Body of pancreas (tissue), 4 donors: Measurements from ENCODE around the gene MEAF6. TPM values are rescaled to one million over a fixed set of nuclear protein-coding genes. Genes with fewer than 3 reads are reported as not detected.

Source experiments
- ATAC-seq: fragments of 150-250 bp; one replicate; pipeline ENCODE4 v1.9.1; 2016
- DNase-seq, 4 donors: peaks; one replicate each; pipeline ENCODE4 v3.0.0-alpha.2; 2019
- H3K27ac ChIP-seq, 4 donors: fragments of 200-600 bp; sonication (generic); 1 replicate in 3 of 4; 2 replicates in 1 of 4; pipeline versions ENCODE4 v1.5.1 to v1.6.1; 2016 to 2019; ENCODE audit warnings: mild to moderate bottlenecking in 1 of 4, mixed read lengths in 1 of 4, moderate library complexity in 1 of 4
- H3K27me3 ChIP-seq, 2 donors: fragments of 200-600 bp; sonication (generic); one replicate each; pipeline ENCODE4 v1.6.0; 2016; ENCODE audit warnings: mild to moderate bottlenecking in 1 of 2
- H3K36me3 ChIP-seq, 2 donors: fragments of 200-600 bp; sonication (generic); replicated peaks in 1 of 2; 2 replicates each; pipeline ENCODE4 v1.5.1; 2016; ENCODE audit warnings: low read depth in 2 of 2; ENCODE audit not compliant: insufficient read depth in 1 of 2
- H3K4me1 ChIP-seq: fragments of 200-600 bp; sonication (generic); one replicate; pipeline ENCODE4 v1.6.0; 2016
- H3K4me3 ChIP-seq, 2 donors: fragments of 200-600 bp; sonication (generic); 1 replicate in 1 of 2; 2 replicates in 1 of 2; pipeline ENCODE4 v1.5.1; 2016 to 2019
- H3K9me3 ChIP-seq, 3 donors: fragments of 200-600 bp; sonication (generic); 1 replicate in 2 of 3; 2 replicates in 1 of 3; pipeline ENCODE4 v1.5.1; 2016
- POLR2A ChIP-seq, 3 donors: fragments of 450-650 bp; IDR thresholded peaks; one replicate each; pipeline ENCODE4 v1.6.1; 2016; ENCODE audit warnings: antibody characterized with exemption in 3 of 3, mild to moderate bottlenecking in 2 of 3
- WGBS, 2 donors: methylation state at CpG; one replicate each; pipeline ENCODE4 v1.1.5; 2017; 5-methylcytosine and 5-hydroxymethylcytosine counted together
- intact Hi-C: fragments of 100-400 bp; cut with DNase I; formaldehyde crosslinking; loops from one replicate; pipeline ENCODE4 v1.15.1; 2023
- total RNA-seq, 2 donors: library from RNA; depleted of rRNA; stranded (reverse); fragments of >200 nt; gene quantifications; one replicate each; pipeline ENCODE4 v1.1.0, GENCODE V29; 2016
- TF ChIP-seq, protein P1 (sequence below), 7 experiments: fragments of 450-650 bp in 4 of 7; fragments of 200-600 bp in 3 of 7; sonication (generic) in 3 of 7; IDR thresholded peaks; one replicate each; pipeline ENCODE4 v1.5.1; 2016 to 2019; ENCODE audit warnings: antibody characterized with exemption in 7 of 7

The MEAF6 gene
- total RNA-seq, 2 donors from 2014 or later, result 36.3 to 43.5 TPM

DNA sequence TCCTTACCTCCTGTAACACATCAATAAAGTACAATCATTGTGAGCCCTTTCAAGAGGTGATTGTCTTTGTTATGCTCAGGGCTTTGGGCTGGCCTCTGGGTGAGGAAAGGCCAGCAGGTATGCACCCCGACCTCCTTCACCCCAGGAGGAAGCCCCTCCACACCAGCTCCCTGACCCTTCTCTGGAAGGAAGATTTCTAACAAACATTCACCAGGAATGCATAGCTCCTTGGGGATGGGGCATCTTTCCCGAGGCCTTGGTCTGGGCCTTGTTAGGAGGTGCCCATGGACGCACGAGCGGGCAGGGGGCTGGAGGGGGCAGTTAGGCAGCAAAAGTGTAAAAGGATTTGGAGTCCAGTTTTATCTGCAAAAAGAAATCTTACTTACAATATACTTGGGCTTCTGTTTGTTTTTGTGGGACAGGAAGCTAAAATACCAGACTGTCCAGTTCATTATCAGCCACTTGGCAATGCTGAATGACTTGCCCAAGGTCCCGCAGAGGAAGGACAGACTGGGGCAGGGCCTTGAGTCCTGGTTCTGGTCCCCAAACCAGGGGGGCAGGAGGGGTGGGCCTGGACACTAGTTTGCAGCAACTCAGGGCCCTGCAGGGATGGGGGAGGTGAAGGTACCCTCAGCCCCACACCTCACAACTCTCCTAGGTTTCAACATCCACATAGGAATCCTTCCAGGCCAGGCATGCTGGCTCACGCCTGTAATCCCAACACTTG lies 30.1 kb downstream of the MEAF6 start:
- Histone ChIP-seq H3K36me3 (peaks cover 21 to 26% of the 10 kb centered on the region in 2 donors), H3K4me1 (peaks cover 72% of the 10 kb centered on the region), H3K9me3 (no peaks in the 10 kb centered on the region), H3K27ac (peak overlapping the region; percentile 76 to 97 (median 78)), H3K27me3 (no peaks in the 10 kb centered on the region), H3K4me3 (no peak overlapping the region)
- intact Hi-C loops, result loop anchor here (5.0 kb wide), 1 partner anchor 32 kb away; no protein-coding TSS in a partner anchor
- ATAC-seq, result peak; percentile 40
- WGBS, 2 donors, result 20 to 33% methylated on average over 6 to 7 of the region's 7 CpGs
- no peak for TF ChIP-seq POLR2A (IDR thresholded peaks at IDR 0.05)
- TF ChIP-seq, protein P1, sequence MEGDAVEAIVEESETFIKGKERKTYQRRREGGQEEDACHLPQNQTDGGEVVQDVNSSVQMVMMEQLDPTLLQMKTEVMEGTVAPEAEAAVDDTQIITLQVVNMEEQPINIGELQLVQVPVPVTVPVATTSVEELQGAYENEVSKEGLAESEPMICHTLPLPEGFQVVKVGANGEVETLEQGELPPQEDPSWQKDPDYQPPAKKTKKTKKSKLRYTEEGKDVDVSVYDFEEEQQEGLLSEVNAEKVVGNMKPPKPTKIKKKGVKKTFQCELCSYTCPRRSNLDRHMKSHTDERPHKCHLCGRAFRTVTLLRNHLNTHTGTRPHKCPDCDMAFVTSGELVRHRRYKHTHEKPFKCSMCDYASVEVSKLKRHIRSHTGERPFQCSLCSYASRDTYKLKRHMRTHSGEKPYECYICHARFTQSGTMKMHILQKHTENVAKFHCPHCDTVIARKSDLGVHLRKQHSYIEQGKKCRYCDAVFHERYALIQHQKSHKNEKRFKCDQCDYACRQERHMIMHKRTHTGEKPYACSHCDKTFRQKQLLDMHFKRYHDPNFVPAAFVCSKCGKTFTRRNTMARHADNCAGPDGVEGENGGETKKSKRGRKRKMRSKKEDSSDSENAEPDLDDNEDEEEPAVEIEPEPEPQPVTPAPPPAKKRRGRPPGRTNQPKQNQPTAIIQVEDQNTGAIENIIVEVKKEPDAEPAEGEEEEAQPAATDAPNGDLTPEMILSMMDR (IDR thresholded peaks at IDR 0.05), result no peak
- peak; percentile 52 to 66 (median 62) for DNase-seq

DNA sequence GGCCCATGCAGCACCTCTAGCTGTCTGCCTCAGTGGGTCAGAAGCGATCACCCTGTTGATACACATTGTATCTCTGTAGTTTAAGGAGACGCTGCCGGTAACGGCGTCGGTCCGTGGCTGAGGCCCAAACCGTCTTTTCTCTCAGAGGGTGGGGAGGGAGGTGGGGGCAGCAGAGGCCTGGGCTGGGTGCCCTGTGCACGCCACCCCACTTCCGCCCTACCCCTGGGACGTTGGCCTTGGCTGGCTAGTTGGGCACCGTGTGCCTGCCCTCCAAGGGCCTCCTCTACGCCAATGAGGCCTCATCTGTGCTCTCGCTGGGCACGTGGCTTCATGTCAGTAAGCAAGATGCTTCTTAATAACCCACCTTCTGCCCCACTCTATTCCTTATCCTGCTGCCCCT lies 30.8 kb downstream of the MEAF6 start:
- Histone ChIP-seq H3K27me3 (no peaks in the 10 kb centered on the region), H3K27ac (peak overlapping the region; percentile 76 to 97 (median 78)), H3K36me3 (peaks cover 21 to 26% of the 10 kb centered on the region in 2 donors), H3K4me1 (peaks cover 79% of the 10 kb centered on the region), H3K4me3 (no peak overlapping the region), H3K9me3 (no peaks in the 10 kb centered on the region)
- DNase-seq, result no peak
- no peak for TF ChIP-seq POLR2A (IDR thresholded peaks at IDR 0.05)
- TF ChIP-seq, protein P1 (IDR thresholded peaks at IDR 0.05), result no peak
- intact Hi-C loops, result no loop called here
- ATAC-seq, result no peak
- 64 to 72% methylated on average over 7 to 15 of the region's 15 CpGs for WGBS, 2 donors

DNA sequence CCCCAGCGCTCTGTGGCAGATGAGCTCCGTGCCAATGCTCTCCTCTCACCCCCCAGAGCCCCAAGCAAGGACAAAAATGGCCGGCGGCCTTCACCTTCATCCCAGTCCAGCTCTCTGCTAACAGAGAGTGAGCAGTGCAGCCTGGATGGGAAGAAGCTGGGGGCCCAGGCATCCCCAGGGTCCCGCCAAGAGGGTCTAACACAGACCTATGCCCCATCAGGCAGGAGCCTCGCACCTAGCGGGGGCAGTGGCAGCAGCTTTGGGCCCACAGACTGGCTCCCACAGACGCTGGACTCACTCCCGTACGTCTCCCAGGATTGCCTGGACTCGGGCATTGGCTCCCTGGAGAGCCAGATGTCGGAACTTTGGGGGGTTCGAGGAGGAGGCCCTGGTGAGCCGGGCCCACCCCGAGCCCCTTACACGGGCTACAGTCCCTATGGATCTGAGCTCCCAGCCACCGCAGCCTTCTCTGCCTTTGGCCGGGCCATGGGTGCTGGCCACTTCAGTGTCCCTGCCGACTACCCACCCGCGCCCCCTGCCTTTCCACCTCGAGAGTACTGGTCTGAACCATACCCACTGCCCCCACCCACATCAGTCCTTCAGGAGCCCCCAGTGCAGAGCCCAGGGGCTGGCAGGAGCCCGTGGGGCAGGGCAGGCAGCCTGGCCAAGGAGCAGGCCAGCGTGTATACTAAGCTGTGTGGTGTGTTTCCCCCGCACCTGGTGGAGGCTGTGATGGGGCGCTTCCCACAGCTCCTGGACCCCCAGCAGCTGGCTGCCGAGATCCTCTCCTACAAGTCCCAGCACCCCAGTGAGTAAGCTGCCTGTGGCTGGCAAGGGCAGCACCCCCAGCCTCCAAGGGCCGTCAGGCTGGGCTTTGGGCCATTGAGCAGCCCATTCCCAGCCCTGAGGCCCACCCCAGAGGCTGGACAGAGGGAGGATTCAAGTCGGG lies 31.5 kb downstream of the MEAF6 start:
- Histone ChIP-seq H3K4me1 (peaks cover 86% of the 10 kb centered on the region), H3K4me3 (no peak overlapping the region), H3K9me3 (no peaks in the 10 kb centered on the region), H3K27ac (peak overlapping the region; percentile 76 to 97 (median 78)), H3K36me3 (peaks cover 21 to 26% of the 10 kb centered on the region in 2 donors), H3K27me3 (no peaks in the 10 kb centered on the region)
- ATAC-seq (no peak), DNase-seq (no peak)
- TF ChIP-seq, protein P1 (IDR thresholded peaks at IDR 0.05), result no peak
- no peak for TF ChIP-seq POLR2A (IDR thresholded peaks at IDR 0.05)
- intact Hi-C loops, result no loop called here
- 92% methylated on average over 9 to 26 of the region's 29 CpGs for WGBS, 2 donors

DNA sequence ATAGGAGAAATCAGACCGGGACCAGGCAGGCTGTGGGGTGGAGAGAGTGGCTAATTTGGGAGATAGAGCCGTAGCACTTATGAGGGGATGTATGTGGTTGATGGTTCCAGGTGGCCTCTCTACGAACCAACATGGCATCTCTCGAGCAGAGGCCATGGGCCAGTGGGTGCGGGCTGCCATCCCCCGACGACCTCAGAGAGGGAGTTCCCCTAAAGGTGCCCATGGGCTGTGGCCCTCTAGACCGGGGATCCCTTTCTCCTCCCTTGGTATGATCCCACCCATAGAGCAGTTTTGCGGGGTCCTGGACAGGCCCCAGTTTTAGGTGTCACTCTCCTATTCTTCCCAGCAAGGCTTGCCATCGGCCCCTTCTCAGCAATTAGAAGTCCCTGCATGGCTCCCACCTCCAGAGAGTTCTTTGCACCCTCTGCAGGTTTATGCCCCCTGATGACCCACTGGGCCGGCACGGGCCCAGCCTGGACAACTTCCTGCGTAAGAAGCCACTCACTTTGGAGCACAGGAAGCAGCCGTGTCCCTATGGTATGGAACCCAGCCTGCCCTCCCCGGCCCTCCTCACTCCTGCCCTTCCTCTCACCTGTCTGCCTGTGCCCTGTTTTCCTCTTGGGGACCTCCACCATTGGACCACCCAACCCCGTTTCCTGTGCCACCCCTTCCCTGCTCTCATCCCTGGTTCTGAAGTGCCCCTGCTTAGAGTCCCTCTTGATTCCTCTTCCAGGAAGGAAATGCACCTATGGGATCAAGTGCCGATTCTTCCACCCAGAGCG lies 32.4 kb downstream of the MEAF6 start:
- Histone ChIP-seq H3K27me3 (no peaks in the 10 kb centered on the region), H3K27ac (peak overlapping the region in 3 of 4 donors; percentile 76 to 97 (median 96)), H3K4me1 (peaks cover 93% of the 10 kb centered on the region), H3K36me3 (peaks cover 21 to 26% of the 10 kb centered on the region in 2 donors), H3K4me3 (no peak overlapping the region), H3K9me3 (no peaks in the 10 kb centered on the region)
- TF ChIP-seq POLR2A (IDR thresholded peaks at IDR 0.05), result no peak
- intact Hi-C loops, result no loop called here
- WGBS, 2 donors, result 89 to 92% methylated on average over 13 to 18 of the region's 18 CpGs
- no peak for DNase-seq
- ATAC-seq, result no peak
